ENCODE measurements around the gene GARIN1A. TPM values are rescaled to one million over a fixed set of nuclear protein-coding genes. Genes with fewer than 3 reads are reported as not detected.
"Not testable (repeated sequence)": the region's sequence is repeated elsewhere in the genome, so short reads cannot be mapped to it uniquely, and the experiment has no call there.

The GARIN1A gene
- 1.8 TPM for total RNA-seq
- long read RNA-seq, result 0 reads

DNA sequence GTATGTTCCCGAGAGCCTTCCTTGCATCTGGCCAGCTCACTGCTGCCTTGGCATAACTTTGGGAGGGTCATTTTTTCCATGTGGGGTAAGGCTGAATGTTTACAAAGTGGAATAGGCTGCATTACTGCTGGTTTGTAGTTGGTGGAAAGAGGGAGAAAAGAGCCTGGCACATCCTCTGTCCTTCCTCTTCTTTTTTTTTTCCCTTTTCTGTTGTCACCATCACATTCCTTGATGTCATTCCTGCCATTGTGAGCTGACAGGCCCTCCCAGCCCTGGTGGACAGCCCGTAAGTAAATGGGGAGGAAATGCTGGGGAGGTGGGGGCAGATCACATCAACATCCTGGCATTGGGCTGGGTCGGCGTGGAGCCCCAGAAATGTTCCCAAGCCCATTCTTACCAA, at the start of gene GARIN1A:
GARIN1A (plus strand) TSS at position 301 of the 400 bp plus-strand sequence. CDS start 106 bp downstream, outside the sequence.
- intact Hi-C loops (cut with DNase I), result no loop called here
- ATAC-seq (no peak), DNase-seq (ENCODE audit: missing footprints) (no peak)

DNA sequence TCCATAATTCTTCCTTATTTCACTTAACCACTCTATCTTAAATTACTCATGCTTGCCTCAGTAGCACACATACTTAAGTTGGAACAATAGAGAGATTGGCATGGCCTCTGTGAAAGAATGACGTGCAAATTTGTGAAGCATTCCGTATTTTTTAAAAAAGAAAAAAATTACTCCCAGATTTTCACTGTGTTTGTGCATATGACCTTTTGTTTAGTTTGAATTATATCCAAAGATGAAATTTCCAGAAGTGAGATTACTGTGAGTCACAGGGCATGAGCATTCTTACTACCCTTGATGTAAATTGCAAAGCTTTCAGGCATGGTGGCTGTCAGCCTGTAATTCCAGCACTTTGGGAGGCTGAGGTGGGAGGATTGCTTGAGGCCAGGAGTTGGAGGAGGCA, 45.0 kb upstream of the GARIN1A start:
- intact Hi-C loops (cut with DNase I); ATAC-seq; DNase-seq (ENCODE audit: missing footprints): not testable (repeated sequence)

DNA sequence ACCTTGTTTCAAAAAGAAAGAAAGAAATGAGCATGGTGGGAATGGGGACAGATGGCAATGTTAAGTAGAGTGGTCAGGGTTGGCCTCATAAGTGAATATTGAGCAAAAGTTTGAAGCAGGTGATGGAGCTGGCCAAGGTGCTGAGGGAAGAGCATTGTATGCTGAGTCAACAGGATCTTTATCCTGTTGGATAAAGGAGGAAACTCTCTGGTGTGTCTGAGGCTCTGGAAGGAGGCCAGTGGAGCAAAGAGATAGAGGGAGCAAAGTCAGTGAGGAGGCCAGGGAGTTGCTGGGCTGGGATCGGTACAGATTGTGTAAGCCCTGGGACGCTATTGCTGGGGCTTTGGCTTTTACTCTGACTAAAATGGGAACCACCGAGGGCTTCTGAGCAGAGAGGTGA, 38.2 kb upstream of the GARIN1A start:
- ATAC-seq; intact Hi-C loops (cut with DNase I); DNase-seq (ENCODE audit: missing footprints): not testable (repeated sequence)

DNA sequence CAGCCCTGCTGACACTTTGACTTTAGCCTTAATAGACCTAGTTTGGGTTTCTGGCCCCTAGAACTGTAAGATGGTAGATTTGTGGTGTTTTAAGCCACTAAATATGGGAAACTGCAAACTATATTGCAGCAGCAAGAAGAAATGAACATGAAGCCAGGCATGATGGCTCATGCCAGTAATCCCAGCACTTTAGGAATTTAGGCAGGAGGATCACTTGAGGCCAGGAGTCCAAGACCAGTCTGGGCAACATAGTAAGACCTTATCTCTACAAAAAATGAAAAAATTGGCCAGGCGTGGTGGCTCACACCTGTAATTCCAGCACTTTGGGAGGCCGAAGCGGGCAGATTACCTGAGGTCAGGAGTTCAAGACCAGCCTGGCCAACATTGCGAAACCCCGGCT, 26.9 kb upstream of the GARIN1A start:
- ATAC-seq; DNase-seq (ENCODE audit: missing footprints); intact Hi-C loops (cut with DNase I): not testable (repeated sequence)

DNA sequence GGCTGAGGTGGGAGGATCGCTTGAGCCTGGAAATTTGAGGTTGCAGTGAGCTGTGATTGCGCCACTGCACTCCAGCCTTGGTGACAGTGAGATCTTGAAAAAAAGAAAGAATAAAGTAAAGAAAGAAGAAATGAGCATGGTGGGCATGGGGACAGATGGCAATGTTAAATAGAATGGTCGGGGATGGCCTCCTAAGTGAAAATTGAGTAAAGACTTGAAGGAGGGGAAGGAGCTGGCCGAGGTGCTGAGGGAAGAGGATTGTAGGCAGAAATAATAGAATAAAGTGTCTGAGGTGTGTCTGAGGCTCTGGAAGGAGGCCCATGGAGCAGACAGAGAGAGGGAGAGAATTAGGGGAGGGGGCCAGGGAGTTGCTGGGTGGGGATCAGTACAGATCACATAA, 26.2 kb upstream of the GARIN1A start:
- DNase-seq (ENCODE audit: missing footprints); intact Hi-C loops (cut with DNase I); ATAC-seq: not testable (repeated sequence)

DNA sequence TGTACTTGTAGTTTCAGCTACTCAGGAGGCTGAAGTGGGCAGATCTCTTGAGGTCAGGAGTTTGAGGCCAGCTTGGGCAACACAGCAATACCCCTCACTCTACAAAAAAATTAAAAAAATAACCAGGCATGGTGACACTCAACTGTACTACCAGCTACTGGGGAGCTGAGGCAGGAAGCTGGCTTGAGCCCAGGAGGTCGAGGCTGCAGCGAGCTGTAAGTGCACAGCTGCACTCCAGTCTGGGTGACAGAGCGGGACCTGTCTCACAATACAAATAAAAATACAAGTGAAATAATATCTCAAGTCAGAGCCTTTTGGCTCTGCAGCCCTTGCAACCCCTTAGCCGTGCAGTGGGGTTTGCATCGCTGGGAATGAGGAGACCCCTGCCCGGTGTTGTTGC, 25.2 kb upstream of the GARIN1A start:
- ATAC-seq; intact Hi-C loops (cut with DNase I): not testable (repeated sequence)

DNA sequence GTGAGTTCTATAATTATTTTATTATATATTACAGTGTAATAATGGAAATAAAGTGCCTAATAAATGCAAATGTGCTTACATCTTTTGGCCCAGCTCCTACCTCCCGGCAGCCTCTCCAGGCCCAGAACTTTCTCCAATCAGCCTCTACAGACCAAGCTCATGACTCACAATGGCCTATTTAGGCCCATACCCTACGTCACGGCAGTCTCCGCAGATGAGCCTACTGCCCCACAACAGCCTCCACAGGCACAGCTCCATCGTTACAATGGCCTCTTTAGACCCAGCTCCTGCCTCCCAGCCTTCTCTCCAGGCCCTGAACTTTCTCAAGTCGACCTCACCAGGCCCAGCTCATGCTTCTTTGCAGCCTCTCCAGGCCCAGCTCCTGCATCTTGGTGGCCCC, 21.0 kb upstream of the GARIN1A start:
- intact Hi-C loops (cut with DNase I); DNase-seq (ENCODE audit: missing footprints); ATAC-seq: not testable (repeated sequence)

More for the DNA sequence above, 25.2 kb upstream of the GARIN1A start:
- DNase-seq (ENCODE audit: missing footprints), result not testable (repeated sequence)

DNA sequence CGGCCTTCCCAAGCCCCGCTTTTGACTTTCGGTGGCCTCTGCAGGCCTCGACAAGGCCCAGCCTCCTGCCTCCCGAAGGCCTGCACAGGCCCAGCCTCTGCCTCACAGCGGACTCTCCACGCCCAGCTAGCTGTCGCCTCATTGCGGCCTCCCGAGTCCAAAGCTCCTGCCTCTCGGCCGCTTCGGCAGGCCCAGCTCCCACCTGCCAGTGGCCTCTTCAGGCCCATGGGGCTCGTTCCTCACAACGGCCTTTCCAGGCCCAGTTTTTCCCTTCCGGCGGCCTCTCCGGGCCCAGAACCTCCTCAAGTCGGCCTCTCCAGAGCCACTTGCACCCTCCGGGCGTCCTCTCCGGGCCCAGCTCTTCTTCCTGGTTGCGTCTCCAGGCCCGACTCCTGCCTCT, 19.5 kb upstream of the GARIN1A start:
- ATAC-seq; DNase-seq (ENCODE audit: missing footprints); intact Hi-C loops (cut with DNase I): not testable (repeated sequence)

DNA sequence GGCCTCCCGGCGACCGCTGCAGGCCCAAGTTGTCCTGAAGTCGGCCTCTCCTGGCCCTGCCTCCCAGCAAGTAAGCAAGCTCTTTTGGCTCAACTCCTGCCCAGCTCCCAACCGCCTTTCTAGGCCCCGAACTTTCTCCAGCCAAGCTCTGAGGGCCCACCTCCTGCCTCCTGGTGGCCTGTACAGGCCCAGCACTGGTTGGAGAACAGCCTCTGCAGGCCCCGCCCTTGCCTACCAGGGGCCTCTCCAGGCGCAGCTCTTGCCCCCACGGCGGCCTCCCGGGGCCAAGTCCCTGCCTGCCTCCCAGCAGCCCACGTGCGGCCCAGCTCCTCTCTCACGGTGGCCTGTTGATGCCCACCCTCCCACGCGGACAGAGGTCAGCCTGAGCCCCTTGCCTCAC, 18.9 kb upstream of the GARIN1A start:
- ATAC-seq; intact Hi-C loops (cut with DNase I); DNase-seq (ENCODE audit: missing footprints): not testable (repeated sequence)

DNA sequence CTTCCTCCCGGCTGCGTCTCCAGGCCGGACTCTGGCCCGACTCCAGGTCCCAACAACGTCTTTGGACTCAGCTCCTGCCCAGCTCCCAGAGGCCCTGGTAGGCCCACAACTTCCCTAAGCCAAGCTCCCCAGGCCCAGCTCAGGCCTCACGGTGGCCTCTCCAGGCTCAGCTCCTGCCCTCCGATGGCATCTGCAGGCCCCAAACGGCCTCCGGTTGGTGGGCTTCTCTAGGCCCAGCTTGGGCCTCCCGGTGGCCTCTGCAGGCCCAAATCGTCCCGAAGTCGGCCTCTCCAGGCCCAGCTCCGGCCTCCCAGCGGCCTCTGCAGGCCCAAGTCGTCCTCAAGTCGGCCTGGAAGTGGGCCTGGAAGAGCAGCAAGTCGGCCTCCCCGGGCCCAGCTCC, 18.0 kb upstream of the GARIN1A start:
- peak; percentile 62 for DNase-seq (ENCODE audit: missing footprints)
- ATAC-seq; intact Hi-C loops (cut with DNase I): not testable (repeated sequence)

DNA sequence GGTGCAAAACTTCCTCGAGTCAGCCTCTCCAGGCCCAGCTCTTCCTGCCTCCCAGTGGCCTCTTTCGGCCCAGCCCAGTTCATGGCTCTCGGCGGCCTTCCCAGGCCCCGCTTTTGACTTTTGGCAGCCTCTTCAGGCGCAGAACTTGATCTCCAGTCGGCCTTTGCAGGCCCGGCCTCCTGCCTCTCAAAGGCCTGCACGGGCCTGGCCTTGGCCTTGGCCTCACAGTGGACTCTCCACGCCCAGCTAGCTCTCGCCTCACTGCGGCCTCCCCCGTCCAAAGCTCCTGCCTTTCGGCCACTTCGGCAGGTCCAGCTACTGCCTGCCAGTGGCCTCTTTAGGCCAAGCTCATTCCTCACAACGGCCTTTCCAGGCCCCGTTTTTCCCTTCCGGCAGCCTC, 17.6 kb upstream of the GARIN1A start:
- ATAC-seq; intact Hi-C loops (cut with DNase I): not testable (repeated sequence)
- DNase-seq (ENCODE audit: missing footprints), result peak; percentile 64

DNA sequence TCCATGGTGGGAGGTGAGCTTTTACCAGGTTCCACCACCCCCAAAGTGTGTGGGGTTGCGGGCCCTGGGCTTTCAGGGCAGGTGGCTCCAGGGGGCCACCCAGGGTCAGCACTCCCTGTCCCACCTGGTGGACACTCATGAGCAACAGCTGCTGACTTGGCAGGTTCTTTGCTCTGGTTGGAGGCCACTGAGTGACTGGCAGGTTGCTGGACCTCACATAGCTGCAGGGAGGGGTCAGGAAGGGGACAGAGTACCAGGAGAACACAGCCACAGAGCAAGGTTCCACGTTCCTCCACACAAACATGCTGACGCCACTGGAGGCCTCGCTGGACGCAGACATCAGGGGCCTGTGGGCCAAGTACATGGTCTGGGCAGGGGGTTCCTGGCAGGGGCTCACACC, 13.7 kb upstream of the GARIN1A start:
- intact Hi-C loops (cut with DNase I); ATAC-seq: not testable (repeated sequence)
- peak; percentile 62 for DNase-seq (ENCODE audit: missing footprints)

DNA sequence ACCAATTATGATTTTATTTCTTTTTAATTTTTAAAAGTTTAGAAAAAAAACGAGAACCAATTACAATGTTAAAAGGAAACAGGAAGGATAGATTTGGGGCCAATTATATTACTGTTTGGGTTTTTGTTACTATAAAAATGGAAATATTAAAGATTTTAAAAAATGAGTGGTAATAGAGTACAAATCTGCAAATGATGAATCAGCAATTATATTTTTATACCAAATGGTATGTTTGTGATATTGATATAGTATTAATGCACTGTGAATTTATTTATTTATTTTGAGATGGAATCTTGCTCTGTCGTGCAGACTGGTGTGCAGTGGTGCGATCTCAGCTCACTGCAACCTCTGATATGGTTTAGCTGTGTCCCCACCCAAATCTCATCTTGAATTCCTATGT, 11.5 kb upstream of the GARIN1A start:
- DNase-seq (ENCODE audit: missing footprints) (no peak), ATAC-seq (no peak)
- intact Hi-C loops (cut with DNase I), result no loop called here

DNA sequence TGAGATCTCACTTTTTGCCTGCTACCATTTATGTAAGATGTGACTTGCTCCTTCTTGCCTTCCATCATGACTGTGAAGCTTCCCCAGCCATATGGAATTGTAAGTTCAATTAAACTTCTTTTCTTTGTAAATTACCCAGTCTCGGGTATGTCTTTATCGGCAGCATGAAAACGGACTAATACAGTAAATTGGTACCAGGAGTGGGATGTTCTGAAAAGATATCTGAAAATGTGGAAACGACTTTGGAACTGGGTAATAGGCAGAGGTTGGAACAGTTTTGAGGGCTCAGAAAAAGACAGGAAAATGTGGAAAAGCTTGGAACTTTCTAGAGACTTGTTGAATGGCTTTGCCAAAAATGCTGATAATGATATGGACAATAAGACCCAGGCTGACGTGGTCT, 10.6 kb upstream of the GARIN1A start:
- no peak for DNase-seq (ENCODE audit: missing footprints)
- intact Hi-C loops (cut with DNase I), result no loop called here
- ATAC-seq, result no peak

DNA sequence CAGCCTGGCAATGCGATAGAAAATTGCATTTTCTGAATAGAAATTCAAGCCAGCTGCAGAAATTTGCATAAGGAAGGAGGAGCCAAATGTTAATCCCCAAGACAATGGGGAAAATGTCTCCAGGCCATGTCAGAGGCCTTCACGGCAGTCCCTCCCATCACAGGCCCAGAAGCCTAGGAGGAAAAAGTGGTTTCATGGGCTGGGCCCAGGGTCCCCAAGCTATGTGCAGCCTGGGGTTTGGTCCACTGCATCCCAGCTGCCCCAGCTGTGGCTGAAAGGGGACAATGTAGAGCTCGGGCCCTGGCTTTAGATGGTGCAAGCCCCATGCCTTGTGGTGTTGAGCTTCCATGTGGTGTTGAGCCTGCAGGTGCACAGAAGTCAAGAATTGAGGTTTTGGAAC, 10.0 kb upstream of the GARIN1A start:
- DNase-seq (ENCODE audit: missing footprints) (no peak), ATAC-seq (no peak)
- intact Hi-C loops (cut with DNase I), result no loop called here

DNA sequence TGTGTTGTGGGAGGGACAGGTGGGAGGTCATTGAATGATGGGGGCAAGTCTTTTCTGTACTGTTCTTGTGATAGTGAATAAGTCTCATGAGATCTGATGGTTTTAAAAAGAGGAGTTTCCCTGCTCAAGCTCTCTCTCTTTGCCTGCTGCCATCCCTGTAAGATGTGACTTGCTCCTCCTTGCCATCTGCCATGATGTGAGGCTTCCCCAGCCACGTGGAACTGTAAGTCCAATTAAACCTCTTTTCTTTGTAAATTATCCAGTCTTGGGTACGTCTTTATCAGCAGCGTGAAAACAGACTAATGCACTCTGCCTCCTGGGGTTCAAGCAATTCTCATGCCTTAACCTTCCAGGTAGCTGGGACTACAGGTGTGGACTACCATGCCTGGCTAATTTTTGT, 8.9 kb upstream of the GARIN1A start:
- DNase-seq (ENCODE audit: missing footprints); ATAC-seq; intact Hi-C loops (cut with DNase I): not testable (repeated sequence)

DNA sequence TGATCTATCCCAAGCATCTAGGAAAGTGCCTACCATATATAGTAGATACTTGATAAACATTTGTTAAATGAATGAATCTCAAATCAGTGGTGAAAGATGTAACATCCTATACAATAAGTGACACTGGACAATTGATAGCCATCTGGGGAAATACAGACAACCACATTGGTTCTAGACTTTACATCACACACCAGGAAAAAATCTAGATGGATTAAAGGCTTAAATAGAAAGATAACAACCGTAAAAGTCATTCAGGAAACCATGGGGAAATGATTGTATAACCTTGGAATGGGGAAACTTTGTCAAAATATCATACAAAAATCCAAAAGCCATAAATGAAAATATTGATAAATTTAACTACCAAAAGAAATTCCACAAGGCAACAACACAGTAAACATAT, 7.0 kb upstream of the GARIN1A start:
- DNase-seq (ENCODE audit: missing footprints) (no peak), ATAC-seq (no peak)
- intact Hi-C loops (cut with DNase I), result no loop called here

DNA sequence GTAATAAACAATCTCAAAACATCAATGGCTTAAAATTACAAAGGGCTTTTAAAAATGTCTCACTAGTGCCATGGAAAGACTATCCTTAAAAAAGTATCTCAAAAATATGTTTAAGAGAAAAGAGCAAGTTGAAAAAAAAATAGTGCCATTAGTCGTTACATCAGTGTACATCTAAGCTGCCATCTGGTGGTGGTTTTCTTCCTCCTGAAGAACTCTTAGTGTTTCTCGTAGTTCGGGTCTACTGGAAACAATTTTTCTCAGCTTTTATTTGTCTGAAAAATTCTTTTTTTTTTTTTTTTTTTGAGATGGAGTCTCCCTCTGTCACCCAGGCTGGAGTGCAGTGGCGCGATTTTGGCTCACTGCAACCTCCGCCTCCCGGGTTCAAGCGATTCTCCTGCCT, 5.9 kb upstream of the GARIN1A start:
- intact Hi-C loops (cut with DNase I), result no loop called here

DNA sequence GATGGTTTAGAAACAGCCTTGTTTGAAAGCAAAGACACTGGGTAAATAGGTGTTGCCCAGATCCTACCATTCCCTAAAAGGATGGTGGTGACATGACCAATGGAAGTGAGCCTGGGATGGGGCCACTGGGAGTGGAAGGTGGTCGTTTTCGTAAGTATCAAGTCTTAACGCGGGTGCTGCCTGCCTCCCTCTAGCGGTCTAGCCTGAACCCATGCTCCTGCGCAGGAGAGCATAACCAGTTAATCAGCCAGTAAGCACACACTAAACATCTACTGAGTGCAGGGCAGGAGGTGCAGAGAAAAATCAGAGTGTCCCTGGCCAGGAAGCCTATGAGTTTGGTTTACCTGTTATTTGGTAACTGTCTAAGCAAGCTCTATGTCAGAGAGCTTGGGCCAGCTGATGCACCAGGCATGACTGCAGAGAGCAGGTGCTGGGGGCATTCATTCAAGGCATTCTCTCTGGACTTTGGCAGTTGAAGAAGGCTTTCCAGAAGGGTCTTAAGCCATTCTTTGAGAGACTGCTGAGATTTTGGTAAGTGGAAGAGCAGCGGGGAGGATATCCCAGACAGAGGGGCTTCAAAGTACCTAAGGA, 930 bp downstream of the GARIN1A start:
- intact Hi-C loops (cut with DNase I), result no loop called here
- ATAC-seq (no peak), DNase-seq (ENCODE audit: missing footprints) (no peak)

More for the DNA sequence above, 5.9 kb upstream of the GARIN1A start:
- ATAC-seq, result no peak
- no peak for DNase-seq (ENCODE audit: missing footprints)

DNA sequence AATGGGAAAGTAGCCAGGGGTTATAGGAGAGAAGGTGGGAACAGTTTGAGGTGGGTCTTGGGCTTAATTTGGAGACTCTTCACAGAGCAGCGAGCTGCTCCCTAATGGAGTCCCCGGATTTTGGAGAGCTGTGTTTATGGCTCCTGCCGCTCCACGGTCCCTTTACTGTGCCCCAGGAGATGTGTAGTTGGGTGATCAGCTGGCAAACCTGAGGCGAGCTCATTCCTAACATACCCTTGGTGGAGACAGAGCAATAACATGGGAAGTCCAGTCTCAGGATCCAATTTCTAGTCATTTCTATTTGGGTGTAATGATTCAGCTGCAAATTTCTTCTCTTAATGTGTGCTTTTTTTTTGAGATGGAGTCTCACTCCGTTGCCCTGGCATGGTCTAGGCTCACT, 1.5 kb downstream of the GARIN1A start:
- no peak for DNase-seq (ENCODE audit: missing footprints)
- intact Hi-C loops (cut with DNase I), result no loop called here
- ATAC-seq, result no peak

DNA sequence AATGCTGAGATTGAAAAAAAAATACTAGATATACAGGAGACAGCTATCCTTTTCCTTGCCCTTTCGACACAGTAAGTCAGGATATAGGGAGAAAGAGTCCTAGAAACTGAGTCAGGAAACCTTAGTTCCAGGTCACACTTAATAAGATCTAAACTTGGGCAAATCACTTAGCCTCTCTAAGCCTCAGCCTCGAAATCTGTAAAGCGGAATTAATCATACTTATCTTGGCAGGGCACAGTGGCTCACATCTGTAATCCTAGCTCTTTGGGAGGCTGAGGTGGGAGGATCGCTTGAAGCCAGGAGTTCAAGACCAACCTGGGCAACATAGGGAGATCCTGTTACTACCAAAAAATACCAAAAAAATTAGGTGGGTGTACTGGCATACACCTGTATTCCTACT, 4.6 kb downstream of the GARIN1A start:
- intact Hi-C loops (cut with DNase I), result no loop called here
- ATAC-seq, result no peak

More for the DNA sequence above, 4.6 kb downstream of the GARIN1A start:
- DNase-seq (ENCODE audit: missing footprints), result no peak

All from Right ventricle myocardium inferior (tissue), 1 donor.